Mammary epithelial cell (primary cell): ENCODE measurements around the gene RAD51AP2.

Experiments
- CTCF ChIP-seq, 2 donors: IDR thresholded peaks in 1 of 2; conservative IDR thresholded peaks in 1 of 2; 2 replicates each; pipeline ENCODE4 v1.5.1; 2011 to 2012; ENCODE audit warnings: inconsistent platforms in 2 of 2, low read length in 2 of 2, mild to moderate bottlenecking in 2 of 2, control low read depth in 1 of 2, low read depth in 1 of 2; ENCODE audit not compliant: insufficient read depth in 1 of 2; ENCODE audit errors: extremely low read depth in 1 of 2
- EZH2 ChIP-seq: IDR thresholded peaks from 2 replicates; pipeline ENCODE4 v1.6.1; 2012; ENCODE audit warnings: low read length, inconsistent platforms, borderline replicate concordance

GRCh38 chr2:17543131-17543660 lies 25.0 kb upstream of the RAD51AP2 start:
- no peak for TF ChIP-seq CTCF (conservative IDR thresholded peaks at IDR 0.05 in 1 of 2, IDR thresholded peaks at IDR 0.05 in 1 of 2; ENCODE audit: extremely low read depth in 1 of 2, insufficient read depth in 1 of 2, low read depth in 1 of 2, low read length in 2 of 2)
- TF ChIP-seq EZH2, result no peak
